Right cardiac atrium (tissue), 5 donors: ENCODE results near the gene YOD1. TPM values are rescaled to one million over a fixed set of nuclear protein-coding genes. Genes with fewer than 3 reads are reported as not detected.
"Not testable (repeated sequence)": the region's sequence is repeated elsewhere in the genome, so short reads cannot be mapped to it uniquely, and the experiment has no call there.

Source experiments
- ATAC-seq, 2 donors: fragments of 200-7000 bp; cut with Tn5 transposase; one replicate each; pipeline versions ENCODE4 v1.8.0 to v1.9.1; 2020; ENCODE audit warnings: moderate library complexity in 2 of 2, mild to moderate bottlenecking in 1 of 2
- DNase-seq, 3 donors: peaks; one replicate each; pipeline ENCODE4 v3.0.0-alpha.2; 2020
- H3K27ac ChIP-seq: one replicate; pipeline ENCODE4 v1.5.1; 2013; ENCODE audit warnings: mild to moderate bottlenecking, low read length, control low read depth, moderate library complexity
- H3K27me3 ChIP-seq: one replicate; pipeline ENCODE4 v1.6.1; 2013; ENCODE audit not compliant: control insufficient read depth, insufficient read depth
- H3K4me1 ChIP-seq: one replicate; pipeline ENCODE4 v1.6.1; 2013; ENCODE audit warnings: low read length; ENCODE audit not compliant: control insufficient read depth, insufficient read depth
- H3K4me3 ChIP-seq: one replicate; pipeline ENCODE4 v1.5.1; 2013; ENCODE audit warnings: low read length, control low read depth
- H3K9me3 ChIP-seq: one replicate; pipeline ENCODE4 v1.6.1; 2013; ENCODE audit warnings: low read length; ENCODE audit not compliant: control insufficient read depth
- WGBS: extraction: QIAGEN DNeasy Blood & Tissue Kit; methylation state at CpG from one replicate; pipeline ENCODE4 v1.1.7; 2013; 5-methylcytosine and 5-hydroxymethylcytosine counted together
- intact Hi-C, 4 donors: fragments of 100-400 bp; cut with DNase I; formaldehyde crosslinking; loops; one replicate each; pipeline versions ENCODE4 v1.11.0 to v1.14.0; 2022 to 2023
- polyA plus RNA-seq: library from polyadenylated mRNA; stranded (reverse); fragments of 200-250 nt; gene quantifications from one replicate; pipeline ENCODE4 v1.2.3, GENCODE V29; 2013
- total RNA-seq, 4 donors: library from RNA; stranded (reverse); fragmentation: NEBNext Ultra II Directional; extraction: Animal tissue kit (Norgen Biotek cat#: 25700); gene quantifications; one replicate each; pipeline ENCODE4 v1.2.1, GENCODE V29; 2021
- donor health status: healthy with polysubstance abuse.
- donor health status: DM: no; HTN: yes; CAD: no.
- donor health status: DM: no; HTN: no; CAD: no.
- donor health status: DM: no; HTN: yes; CAD: no; lungs with severe emphysema.
- donor health status: DM: yes; HTN: yes; CAD: no.

YOD1 gene
- total and polyA plus RNA-seq, 5 donors = 1.6 to 5.0 (median 4.8) TPM

DNA sequence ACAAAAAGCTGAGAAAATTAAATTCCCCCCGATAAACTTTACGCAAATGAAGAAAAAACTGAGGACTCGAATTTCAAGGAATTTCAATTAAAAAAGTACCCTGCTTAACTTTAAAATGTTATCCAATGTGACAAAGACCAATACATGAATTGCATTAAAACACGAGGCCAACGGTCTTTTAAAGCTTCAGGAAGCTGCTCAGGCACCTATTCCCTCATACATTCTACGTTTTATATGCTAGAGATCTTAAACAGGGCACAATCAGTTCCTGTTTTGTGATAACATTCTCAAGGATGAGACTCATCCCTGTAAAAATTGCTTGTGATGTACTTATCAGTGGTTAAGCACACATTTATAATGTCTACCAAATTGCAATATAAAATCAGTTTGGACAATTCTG lies 3.0 kb downstream of the YOD1 start:
- H3K27me3 ChIP-seq = no peaks in the 10 kb centered on the region
- DNase-seq = no peak
- no peaks in the 10 kb centered on the region for H3K4me1 ChIP-seq
- no peak overlapping the region for H3K27ac ChIP-seq
- WGBS = 73% methylated on average over 6 of the region's 6 CpGs
- H3K9me3 ChIP-seq = no peaks in the 10 kb centered on the region
- intact Hi-C loops = no loop called here
- no peak overlapping the region for H3K4me3 ChIP-seq
- ATAC-seq = no peak

DNA sequence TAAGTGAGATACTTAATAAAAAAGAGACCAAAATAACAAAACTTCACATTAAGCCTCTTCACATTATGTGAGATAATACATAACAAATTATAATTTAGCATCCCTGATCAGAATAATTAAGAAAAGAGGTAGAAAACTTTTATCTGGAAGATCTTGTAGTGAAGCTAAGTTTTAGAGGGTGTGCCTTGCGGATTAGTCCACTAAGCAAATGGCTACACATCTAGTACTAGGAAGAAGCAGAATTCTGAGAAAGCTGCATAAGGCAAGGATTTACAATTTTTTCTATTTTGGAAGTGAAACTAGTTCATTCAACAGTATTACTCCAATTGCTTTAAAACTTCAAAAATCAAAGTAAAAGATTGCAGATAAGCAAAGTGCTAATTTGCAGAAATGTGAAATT lies 3.5 kb downstream of the YOD1 start:
- DNase-seq (no peak), ATAC-seq (no peak)
- Histone ChIP-seq H3K4me3 (no peak overlapping the region), H3K9me3 (no peaks in the 10 kb centered on the region), H3K4me1 (no peaks in the 10 kb centered on the region), H3K27me3 (no peaks in the 10 kb centered on the region), H3K27ac (no peak overlapping the region)
- 86% methylated on average over 1 of the region's 1 CpG for WGBS
- intact Hi-C loops = no loop called here

DNA sequence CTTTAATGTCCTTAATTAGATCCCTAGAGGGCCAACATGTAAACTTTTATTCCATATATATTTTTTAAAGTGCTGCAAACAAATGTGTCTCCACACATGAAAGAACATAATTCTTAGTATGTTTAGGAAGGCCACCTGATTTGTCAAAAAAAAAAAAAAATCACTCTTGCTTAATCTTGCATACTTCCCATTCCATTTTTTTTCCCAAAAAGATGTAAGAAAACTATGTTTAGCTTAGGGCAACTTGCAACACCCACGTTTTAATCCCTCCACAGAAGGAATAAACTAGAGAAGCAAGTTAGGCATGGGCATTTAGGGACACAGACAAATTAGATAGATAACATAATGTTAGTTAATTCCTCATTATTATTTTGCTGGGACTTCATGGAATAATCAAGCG lies 5.6 kb downstream of the YOD1 start:
- ATAC-seq = no peak
- H3K27ac ChIP-seq = no peak overlapping the region
- no peak for DNase-seq
- 75% methylated on average over 2 of the region's 2 CpGs for WGBS
- H3K4me3 ChIP-seq = no peak overlapping the region
- H3K9me3 ChIP-seq = no peaks in the 10 kb centered on the region
- H3K4me1 ChIP-seq = no peaks in the 10 kb centered on the region
- intact Hi-C loops = no loop called here
- no peaks in the 10 kb centered on the region for H3K27me3 ChIP-seq

GRCh38 chr1:207041397-207041796 lies 9.6 kb downstream of the YOD1 start:
- not testable (repeated sequence) for H3K27ac ChIP-seq, ATAC-seq
- 91% methylated on average over 2 of the region's 2 CpGs for WGBS

GRCh38 chr1:207040181-207040533 lies 10.9 kb downstream of the YOD1 start:
- intact Hi-C loops = no loop called here
- 66% methylated on average over 3 of the region's 3 CpGs for WGBS
- no peak overlapping the region for H3K27ac ChIP-seq

More at GRCh38 chr1:207041397-207041796, 9.6 kb downstream of the YOD1 start:
- H3K4me3 ChIP-seq, H3K27me3 ChIP-seq, H3K9me3 ChIP-seq, DNase-seq, intact Hi-C loops, H3K4me1 ChIP-seq: not testable (repeated sequence)

GRCh38 chr1:207039380-207040180 lies 11.4 kb downstream of the YOD1 start:
- Histone ChIP-seq H3K27ac (no peak overlapping the region), H3K27me3 (no peaks in the 10 kb centered on the region)
- 57% methylated on average over 4 of the region's 4 CpGs for WGBS

More at GRCh38 chr1:207040181-207040533, 10.9 kb downstream of the YOD1 start:
- no peaks in the 10 kb centered on the region for H3K9me3 ChIP-seq
- DNase-seq = no peak
- ATAC-seq = no peak
- no peak overlapping the region for H3K4me3 ChIP-seq
- H3K4me1 ChIP-seq = no peaks in the 10 kb centered on the region
- no peaks in the 10 kb centered on the region for H3K27me3 ChIP-seq

DNA sequence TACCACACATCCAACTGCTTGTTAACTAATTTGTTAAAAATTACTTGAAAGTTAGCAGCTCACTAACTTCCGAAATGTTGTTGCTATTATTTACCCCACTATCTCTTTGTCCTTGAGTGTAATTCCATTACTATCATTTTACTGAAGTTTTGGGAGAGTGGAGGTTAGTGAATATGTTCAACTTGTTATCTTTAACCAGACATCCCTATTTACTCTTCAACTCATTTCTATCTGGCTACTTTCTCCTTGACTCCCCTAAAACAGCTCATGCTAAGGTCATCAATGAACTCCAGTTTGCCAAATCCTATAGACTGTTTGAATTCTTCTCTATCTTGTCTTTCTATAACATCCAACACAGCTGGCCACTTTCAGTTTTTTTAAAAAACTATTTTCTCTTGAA lies 14.1 kb downstream of the YOD1 start:
- ATAC-seq (no peak), DNase-seq (no peak)
- H3K27me3 ChIP-seq = peaks cover under 1% of the 10 kb centered on the region
- no peaks in the 10 kb centered on the region for H3K9me3 ChIP-seq
- no peak overlapping the region for H3K27ac ChIP-seq
- intact Hi-C loops = no loop called here
- H3K4me3 ChIP-seq = no peak overlapping the region
- H3K4me1 ChIP-seq = no peaks in the 10 kb centered on the region
- WGBS = 73% methylated on average over 1 of the region's 1 CpG

More at GRCh38 chr1:207039380-207040180, 11.4 kb downstream of the YOD1 start:
- intact Hi-C loops = no loop called here
- Histone ChIP-seq H3K4me1 (no peaks in the 10 kb centered on the region), H3K9me3 (no peaks in the 10 kb centered on the region), H3K4me3 (no peak overlapping the region)
- DNase-seq (no peak), ATAC-seq (peak; percentile 34 to 77)

DNA sequence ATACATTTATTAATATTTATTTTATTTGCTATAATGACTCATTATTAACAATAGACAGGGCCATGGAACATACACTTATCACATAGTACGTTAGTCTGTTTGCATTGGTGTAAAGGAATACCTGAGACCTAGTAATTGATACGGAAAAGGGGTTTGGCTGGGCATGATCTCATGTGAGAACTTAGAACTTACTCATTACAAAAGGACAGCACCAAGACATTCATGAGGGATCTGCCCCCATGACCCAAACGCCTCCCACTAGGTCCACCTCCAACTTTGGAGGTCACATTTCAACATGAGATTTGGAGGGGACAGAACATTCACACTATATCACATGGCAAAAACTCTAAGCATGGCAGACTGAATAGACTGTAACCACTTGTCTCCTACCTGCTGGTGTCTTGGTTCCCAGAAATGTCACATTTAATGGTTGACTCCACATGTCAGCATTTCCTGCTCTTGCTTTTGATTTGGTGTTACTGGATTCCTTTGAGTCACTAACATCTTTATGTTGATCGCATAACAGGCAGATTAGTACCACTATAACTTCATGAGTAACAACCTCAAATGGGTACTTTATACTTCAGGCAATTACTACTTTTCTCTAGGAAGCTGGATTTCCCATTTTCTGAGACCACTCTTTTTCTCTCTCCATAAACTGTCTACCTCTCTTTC lies 15.0 kb downstream of the YOD1 start:
- DNase-seq (no peak), ATAC-seq (no peak)
- Histone ChIP-seq H3K27ac (no peak overlapping the region), H3K27me3 (peaks cover 3% of the 10 kb centered on the region), H3K9me3 (no peaks in the 10 kb centered on the region), H3K4me1 (no peaks in the 10 kb centered on the region), H3K4me3 (no peak overlapping the region)
- WGBS = 91% methylated on average over 4 of the region's 4 CpGs
- intact Hi-C loops = no loop called here

GRCh38 chr1:207034998-207035397 lies 16.0 kb downstream of the YOD1 start:
- H3K4me1 ChIP-seq = no peaks in the 10 kb centered on the region
- ATAC-seq = no peak

DNA sequence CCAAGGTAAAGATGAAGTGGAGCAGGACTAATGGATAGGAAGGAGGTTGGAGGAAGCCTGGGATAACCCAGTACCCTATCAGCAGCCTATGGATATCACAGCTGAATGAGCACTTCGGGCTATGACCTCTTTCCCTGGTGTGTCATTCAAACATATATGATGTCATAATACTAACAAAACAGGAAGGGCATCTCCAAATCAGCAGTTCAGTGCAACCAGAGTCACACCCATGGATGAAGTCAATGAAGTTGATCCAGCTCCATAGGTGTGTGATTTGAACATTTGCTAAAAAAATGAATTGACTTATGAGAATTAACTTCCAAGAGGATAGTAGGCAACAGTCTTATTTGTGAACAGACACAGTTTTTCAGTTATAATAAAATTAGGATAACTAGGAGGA lies 16.8 kb downstream of the YOD1 start:
- no peak overlapping the region for H3K27ac ChIP-seq
- H3K4me3 ChIP-seq = no peak overlapping the region
- ATAC-seq (no peak), DNase-seq (no peak)
- H3K27me3 ChIP-seq = peaks cover 3% of the 10 kb centered on the region
- H3K4me1 ChIP-seq = no peaks in the 10 kb centered on the region
- 54% methylated on average over 1 of the region's 1 CpG for WGBS
- no peaks in the 10 kb centered on the region for H3K9me3 ChIP-seq
- intact Hi-C loops = no loop called here

More at GRCh38 chr1:207034998-207035397, 16.0 kb downstream of the YOD1 start:
- peaks cover 3% of the 10 kb centered on the region for H3K27me3 ChIP-seq
- no peak overlapping the region for H3K27ac ChIP-seq
- H3K4me3 ChIP-seq = no peak overlapping the region
- no peaks in the 10 kb centered on the region for H3K9me3 ChIP-seq
- intact Hi-C loops = no loop called here
- DNase-seq = no peak

DNA sequence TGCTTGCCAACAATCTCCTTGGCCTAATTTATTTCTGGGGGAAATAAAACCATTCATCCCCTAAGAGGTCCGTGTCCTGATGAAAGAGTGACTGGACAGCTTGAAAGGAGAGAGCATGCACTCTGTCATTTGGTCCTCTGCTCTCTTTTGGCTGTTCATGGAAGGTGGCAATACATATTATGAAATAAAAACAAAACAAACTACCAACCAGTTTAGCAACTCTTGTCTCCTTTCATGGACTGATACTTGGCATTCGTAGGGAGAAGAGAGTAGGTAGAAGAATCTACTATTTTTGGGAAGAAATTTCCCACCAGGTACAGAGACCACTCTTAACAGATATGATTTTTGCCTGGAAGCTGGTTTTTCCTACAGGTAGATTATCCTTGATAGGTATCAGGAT lies 17.7 kb downstream of the YOD1 start:
- 68% methylated on average over 2 of the region's 2 CpGs for WGBS
- Histone ChIP-seq H3K4me1 (no peaks in the 10 kb centered on the region), H3K27me3 (peaks cover 3% of the 10 kb centered on the region), H3K4me3 (no peak overlapping the region), H3K9me3 (no peaks in the 10 kb centered on the region), H3K27ac (no peak overlapping the region)
- ATAC-seq = no peak
- no peak for DNase-seq
- intact Hi-C loops = no loop called here
